ENCODE results near the gene MAB21L4. TPM values are rescaled to one million over a fixed set of nuclear protein-coding genes. Genes with fewer than 3 reads are reported as not detected.

MAB21L4 gene
- polyA plus RNA-seq, 4 donors, result 1.4 to 2.9 (median 2.1) TPM

DNA sequence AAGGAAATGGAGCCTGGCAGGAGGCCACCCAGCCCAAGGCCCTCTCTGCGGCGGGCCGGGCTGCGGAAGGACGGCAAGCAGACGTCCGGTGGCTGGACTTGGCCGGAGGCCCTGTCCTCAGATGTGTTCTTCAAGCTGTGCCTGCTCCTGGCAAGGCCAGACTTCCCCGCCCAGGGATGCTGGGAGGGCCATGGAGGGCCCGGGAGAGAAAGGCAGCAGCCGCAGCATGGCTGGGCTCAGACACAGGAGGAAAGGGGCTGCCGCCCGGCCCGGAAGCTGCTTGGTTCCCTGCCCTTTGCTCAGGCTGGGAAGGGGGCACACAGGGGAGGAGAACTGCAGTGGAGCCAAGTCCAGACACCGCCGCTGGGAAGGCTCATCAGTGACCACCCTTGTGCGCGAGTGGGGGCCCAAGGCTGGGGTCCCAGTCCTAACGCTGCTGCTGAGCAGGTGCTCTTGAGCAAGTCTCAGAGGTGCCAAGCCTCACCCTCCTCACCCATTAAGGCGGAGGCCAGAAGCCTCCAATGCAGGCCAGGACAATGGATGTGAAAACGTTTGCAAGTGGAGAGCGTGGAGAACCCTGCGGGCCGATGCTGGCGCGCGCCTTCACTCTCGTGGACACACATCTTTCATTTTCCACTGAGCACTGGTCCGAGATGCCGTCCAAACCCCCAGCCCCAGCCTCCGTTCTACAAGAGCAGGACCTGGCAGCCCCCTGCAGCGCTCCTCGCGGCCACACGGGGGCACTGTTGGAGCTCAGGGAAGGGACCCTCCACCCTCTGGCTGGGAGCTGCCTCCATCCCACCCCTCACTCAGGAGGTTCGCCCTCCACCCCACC is 18.1 kb upstream of the MAB21L4 start:
- no peak for DNase-seq (ENCODE audit: low read depth in 4 of 4, low spot score in 3 of 4)

DNA sequence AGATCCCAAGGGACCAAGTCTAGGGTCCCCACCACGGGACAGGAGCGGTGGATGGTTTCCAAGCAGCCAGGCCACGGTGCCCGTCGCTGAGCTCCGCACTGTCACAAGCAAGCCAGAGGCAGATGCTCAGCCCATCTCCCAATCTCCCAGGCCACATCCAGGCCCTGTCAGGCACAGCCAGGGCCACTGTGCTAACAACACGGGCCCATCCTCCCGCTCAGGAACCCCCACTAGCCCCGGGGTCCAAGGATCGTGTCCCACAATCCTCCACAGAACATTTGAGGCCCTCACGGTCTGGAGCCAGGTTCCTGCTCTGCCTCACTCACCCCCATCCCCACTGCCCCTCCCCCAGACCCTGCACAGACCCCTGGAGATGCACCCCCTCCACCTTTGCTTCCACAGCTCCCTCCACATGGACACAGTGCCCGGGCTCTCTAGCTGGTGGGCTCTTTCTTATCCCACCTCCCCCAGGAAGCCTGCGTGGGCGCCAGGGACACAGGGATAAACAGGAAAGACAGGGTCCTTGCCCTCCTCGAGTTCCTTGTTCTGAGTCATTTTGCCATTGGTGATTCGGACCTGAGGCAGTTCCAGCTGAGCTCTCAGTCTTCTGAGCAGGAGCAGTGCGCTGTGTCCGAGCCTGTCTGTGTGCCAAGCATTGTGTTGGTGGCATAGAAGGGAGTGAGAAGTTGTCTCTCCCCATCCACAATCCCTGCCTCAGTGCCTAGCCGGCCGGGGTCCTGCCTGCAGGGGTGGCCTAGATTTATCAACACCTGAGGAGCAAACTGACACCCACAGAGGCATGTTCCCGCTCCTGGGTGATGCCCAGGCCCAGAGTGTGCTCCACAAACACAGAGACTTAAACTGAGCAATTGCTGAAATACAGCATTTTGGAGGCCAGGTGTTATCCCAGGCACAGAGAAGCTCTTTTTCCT is 17.2 kb upstream of the MAB21L4 start:
- DNase-seq (ENCODE audit: low read depth in 4 of 4, low spot score in 3 of 4), result no peak

DNA sequence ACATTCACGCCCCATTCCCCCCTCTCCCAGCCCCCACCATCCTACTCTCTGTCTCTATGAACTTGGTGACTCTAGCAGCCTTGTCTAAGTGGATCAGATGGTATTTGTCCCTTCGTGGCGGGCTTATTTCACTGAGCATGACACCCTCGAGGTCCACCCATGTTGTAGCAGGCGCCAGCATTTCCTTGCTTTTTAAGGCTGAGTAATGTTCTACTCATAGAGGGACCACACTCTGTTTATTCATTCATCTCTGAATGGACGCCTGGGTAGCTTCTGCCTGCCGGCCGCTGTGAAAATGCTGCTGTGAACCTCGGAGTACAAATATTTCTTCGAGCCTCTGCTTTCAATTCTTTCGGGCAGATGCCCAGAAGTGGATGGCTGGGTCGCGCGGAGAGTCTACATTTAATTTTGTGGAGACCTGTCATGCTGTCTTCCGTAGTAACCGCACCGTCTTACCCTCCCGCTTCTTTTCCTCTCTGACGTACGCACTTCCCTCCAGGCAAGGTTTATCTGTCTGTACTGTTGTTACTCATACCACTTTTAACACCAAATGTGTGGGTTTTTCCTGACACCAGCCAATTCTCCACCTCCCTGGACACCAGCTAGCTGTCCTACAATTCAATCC is 15.8 kb upstream of the MAB21L4 start:
- no peak for DNase-seq (ENCODE audit: low read depth in 4 of 4, low spot score in 3 of 4)

DNA sequence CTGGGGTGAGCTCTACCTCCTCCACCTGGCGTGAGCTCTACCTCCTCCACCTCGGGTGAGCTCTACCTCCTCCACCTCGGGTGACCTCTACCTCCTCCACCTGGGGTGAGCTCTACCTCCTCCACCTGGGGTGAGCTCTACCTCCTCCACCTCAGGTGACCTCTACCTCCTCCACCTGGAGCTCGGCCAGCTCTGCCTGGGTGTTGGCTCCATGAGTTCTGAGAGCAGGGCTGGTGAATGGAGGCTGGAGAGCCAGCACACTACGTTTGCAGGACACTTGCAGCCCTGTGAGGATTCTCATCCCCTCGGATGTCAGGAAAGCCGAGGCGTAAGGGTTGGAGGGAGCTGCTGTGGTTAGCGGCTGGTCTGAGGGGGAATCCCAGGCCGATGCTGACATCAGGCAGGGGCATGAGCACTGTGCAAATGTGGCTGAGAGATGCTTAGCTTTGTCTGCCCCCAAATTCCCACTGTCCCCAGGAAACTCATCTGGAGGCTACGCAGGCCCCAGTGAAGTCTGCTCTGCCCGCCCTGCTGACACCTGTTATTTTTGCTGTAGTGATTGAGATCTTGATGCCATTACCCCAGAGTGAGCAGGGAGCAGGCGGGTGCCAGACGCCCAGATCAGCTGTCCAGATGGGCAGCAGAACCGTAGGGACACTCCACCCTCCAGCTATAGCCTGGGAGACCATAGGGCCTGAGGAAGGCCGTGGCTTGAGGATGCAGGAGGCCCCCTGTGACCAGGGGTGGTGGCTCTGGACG is 13.4 kb upstream of the MAB21L4 start:
- DNase-seq (ENCODE audit: low read depth in 4 of 4, low spot score in 3 of 4), result no peak

DNA sequence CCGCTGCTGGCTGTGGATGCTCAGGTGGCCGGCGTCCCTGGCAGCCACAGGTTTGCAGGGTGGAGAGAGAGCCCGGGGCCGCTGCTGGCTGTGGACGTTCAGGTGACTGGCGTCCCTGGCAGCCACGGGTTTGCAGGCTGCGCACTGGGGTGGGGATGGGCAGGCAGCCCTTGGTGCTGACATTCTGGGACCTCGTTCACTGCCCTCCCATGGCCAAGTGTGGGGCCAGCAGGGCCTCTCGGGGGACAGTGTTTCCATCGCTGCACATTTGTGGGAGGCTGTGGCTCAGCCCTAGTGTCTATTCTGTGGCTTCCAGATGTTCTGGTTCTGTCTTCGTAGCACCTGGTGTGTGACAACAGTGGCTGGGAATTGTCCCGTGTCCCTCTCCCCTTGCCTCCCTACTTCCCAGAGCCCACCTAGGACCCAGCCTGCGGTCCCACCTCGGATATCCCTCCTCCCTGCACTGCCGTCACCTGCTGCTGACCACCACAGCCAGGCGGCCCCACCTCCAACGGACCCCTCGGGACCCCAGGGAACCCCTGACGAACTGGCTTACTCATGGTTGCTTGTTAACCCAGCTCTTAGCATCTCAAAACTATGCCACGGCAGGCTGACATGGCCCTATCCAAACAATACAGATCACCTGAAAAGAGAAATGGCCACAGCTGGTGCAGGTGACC is 11.1 kb upstream of the MAB21L4 start:
- no peak for DNase-seq (ENCODE audit: low read depth in 4 of 4, low spot score in 3 of 4)

DNA sequence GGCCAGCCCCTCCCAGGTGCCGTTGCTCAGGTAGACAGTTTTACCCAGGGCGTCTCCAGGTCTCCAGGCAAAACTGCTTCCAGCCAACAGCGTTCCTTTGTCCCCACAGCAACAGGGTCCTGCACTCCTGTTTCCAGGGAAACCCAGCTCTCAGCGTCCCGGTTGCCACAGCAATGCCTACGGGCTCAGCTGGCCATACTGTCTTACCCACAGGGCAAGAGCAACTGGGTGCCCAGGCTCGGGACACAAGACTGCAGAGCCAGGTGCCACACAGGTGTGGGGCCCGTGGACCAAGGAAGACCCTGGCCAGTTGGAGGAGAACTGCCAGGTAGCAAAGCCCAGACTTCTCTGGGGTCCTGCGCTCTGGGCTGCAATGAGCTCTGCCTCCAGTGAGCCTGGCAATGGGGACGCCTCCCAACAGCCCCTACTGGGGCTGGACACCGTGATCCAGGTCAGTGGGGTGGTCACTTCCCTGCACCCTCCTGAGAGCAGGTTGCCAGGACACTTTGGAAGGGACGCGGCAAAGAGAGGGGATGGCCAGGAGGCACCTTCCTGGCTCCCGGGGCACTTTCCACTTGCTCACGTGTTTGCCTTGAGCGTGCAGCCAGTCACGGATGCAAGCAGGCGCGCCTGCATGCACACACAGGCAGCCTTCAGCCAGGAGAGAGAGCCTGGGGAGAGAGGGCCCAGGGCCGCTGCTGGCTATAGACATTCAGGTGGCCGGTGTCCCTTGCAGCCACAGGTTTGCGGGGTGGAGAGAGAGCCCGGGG is 10.4 kb upstream of the MAB21L4 start, which contains the start of gene CROCC2:
TSS of gene CROCC2 (plus strand) at position 196 of the 770 bp plus-strand sequence. CDS start at position 374, 178 bp downstream.
- no peak for DNase-seq (ENCODE audit: low read depth in 4 of 4, low spot score in 3 of 4)

DNA sequence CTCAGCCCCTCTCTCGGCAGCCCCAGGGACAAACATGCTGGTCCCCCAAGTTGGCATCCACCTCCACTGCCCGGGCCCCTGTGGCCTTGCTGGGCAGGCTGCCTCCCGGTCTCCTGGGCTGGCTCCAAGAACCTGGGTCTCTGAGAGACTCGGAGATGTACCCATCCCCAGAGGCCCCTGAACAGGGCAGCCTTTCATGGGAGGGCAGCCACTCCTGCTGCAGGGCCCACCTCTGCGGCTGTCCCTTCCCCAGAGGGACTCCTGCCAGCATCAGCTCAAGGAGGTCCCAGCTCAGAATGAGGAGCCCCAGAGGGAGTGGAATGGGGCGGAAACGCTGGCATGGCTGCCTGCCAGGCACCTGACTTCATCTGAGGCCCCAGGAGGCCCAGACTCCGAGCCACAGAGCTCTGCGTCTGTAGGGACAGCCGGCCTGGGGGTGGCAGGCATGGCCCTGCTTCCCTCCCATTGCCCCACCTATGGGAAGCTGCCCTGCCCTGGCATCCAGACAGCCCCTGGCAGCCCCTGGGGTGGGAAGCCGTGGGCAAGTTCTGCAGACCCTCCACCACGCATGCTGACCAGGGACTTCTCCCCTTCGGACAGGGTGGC is 9.3 kb upstream of the MAB21L4 start:
- no peak for DNase-seq (ENCODE audit: low read depth in 4 of 4, low spot score in 3 of 4)

DNA sequence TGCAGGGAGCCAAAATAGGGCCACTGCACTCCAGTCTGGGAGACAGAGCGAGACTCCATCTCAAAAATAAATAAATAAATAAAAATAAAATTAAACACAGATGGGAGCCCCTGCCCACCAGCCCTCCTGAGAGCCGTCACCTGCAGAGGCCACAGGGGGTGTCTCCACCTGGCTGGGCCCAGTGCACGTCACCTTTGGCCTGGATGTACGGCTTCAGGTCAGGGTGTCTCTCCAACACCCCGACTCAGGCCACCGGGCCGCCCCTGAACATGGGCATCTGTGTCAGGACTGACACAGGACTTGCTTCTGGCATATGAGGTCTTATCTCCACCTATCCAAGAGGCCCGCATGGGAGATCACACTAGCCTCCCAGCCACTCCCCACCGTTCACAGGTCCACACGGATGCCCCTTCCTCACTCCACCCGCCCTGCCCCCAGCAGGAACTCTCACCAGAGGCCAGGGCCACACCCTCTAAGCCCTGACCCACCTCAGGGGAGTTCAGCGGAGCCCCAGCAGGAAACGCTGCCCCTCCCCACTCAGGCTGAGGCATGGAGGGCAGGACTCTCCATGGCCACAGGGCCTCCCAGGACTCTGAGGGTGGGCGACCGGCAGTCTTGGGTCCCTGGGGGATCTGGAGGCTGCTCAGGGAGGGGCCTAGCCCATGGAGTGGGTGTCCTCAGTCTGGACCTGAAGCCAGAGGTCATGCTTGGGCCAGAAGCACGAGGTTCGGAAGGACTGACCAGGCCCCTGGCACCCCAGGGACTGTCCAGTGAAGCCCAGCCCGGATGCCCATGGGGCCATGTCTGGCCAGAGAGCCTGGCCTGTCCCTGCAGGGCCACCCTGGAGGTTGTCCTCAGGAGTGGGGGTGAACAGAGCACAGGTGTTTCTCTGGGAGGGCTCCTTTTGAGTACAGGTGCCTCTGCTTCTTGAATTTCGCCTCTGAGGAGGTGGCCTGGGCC is 8.5 kb upstream of the MAB21L4 start:
- DNase-seq (ENCODE audit: low read depth in 4 of 4, low spot score in 3 of 4), result no peak

DNA sequence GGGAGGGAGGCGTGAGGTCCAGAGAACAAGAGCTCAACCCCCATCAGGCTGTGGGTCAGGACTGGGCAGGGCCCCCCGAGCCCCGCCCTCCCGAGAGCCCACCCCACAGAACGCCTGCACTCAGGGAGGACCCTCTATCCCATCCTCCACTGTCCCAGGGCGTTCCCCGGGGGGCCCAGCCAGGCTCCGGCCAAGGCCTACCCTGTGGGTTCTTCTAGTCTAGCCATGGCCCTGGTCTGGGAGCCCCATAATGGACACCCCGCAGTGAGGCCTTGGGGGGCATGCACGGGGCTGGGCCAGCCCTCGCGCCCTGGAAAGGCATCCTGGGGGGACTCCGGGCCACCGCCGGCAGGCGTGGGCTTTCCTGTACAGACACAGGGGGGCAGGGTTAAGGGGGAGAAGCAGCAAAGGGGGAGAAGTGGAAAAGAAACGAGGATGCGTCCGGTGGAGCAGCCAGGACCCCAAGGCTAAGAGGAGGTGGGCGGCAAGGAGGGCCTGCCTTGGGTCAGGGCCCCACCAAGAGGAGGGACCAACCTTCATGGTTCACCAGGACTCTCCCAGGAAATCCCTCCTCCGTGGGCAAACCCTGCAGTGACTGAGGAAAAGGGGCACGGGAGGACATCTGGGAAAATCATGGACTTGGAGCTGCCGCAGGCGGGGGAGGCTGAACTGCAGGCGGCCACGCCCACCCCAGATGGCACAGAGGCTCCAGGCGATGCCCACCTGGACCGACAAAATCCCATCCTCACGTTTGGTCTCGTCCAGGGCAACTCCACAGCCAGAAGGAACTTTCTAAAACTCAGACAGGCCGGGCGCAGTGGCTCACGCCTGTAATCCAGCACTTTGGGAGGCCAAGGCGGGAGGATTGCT is 7.5 kb upstream of the MAB21L4 start:
- DNase-seq (ENCODE audit: low read depth in 4 of 4, low spot score in 3 of 4), result no peak

DNA sequence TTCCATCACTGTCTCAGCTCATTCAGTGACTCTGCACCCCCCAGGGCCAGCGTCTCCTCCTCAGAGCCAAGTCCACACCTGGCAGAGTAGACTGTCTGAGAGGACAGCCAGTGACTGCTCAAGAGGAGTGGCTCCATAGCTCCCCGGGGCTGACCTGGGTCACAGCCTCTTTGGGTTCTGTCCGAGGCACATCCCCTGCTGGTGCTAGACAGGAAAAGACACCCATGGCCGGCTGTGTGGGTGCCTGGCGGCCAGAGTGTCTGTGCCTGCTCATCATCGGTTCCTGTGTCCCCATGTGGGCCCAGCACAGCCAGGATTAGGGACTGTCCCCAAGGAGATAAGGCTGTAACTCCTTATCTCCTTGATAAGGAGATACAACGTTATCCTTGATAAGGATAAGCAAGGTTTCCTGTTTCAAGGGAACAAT is 6.7 kb upstream of the MAB21L4 start:
- no peak for DNase-seq (ENCODE audit: low read depth in 4 of 4, low spot score in 3 of 4)

DNA sequence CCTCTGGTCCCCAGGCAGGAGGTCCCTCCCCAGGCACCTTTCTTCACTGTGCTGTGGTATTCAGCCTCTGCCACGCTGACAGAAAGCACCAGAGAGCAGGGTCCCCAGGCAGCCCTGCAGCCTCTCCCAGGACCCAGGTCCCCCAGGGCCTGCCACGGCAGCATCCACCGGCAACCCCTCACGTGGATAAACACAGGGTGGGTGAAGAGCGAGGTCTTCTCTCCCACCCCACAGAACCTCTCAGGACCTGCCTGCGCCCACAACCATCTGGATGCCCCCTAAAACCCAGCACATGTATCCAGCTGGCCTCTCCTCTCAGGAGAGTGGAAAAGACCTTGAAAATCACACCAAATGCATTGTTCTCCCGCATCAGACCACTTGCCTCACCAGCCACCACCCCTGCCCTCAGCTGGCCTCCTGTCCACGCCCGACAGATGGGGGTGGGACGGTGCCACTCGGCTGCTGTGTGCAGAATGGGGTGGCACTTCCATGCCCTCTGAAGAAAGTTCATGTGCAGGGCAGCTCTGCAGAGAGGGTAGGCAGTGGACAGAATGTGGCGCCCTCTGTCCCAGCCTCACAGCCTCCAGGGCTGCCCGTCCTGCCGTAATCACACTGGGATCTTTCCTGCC is 6.1 kb upstream of the MAB21L4 start:
- DNase-seq (ENCODE audit: low read depth in 4 of 4, low spot score in 3 of 4), result no peak

DNA sequence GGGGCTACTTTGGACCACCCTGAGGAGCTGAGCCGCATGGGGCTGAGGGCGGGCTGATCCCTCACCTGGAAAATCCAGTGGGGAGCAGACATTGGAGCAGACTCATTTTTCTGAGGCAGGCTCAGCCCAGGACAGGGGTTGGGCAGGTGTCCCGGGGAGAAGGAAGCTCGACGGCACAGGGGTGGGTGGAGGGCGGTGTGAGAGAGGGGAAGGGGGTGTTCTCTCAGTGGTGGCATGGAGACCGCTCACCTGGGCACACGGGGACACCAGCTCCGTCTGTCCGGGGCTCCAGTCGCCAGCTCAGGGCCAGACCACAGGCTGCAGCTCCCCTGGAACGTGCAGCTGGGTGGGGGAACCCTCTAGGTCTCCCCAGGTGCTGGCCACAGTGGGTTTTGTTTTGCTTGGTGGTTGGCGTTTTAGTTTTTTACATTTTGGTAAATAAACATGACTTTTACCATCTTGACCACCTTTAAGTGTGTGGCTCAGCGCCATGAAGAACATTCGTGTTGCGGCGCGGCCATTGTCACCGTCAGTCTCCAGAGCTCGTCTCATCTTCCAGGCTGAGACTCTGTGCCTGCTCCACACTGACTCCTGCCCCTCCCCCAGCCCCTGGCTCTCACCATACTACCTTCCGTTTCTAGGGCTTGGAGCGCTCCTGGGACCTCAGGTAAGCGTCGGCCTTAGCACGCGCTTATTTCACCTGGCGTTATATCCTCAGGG is 4.3 kb upstream of the MAB21L4 start:
- no peak for DNase-seq (ENCODE audit: low read depth in 4 of 4, low spot score in 3 of 4)

DNA sequence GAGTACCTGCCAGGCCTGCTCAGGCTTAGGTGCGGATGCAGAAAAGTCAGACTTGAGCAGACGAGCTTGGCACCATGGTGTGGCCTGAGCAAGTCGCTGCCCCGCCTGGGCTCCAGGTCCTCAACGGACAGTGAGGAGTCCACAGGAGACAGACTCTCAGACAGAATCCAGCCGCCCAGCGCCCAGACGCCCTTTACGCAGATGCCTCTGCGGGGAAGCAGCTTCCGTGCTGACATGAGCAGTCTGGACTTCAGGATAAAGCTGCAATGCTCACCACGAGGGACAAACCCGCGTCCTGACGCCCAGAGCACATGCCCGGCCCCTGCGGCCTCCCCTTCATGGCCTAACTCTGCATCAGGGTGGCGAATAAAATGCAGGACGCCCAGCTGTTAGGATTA is 3.5 kb upstream of the MAB21L4 start:
- DNase-seq (ENCODE audit: low read depth in 4 of 4, low spot score in 3 of 4), result no peak

DNA sequence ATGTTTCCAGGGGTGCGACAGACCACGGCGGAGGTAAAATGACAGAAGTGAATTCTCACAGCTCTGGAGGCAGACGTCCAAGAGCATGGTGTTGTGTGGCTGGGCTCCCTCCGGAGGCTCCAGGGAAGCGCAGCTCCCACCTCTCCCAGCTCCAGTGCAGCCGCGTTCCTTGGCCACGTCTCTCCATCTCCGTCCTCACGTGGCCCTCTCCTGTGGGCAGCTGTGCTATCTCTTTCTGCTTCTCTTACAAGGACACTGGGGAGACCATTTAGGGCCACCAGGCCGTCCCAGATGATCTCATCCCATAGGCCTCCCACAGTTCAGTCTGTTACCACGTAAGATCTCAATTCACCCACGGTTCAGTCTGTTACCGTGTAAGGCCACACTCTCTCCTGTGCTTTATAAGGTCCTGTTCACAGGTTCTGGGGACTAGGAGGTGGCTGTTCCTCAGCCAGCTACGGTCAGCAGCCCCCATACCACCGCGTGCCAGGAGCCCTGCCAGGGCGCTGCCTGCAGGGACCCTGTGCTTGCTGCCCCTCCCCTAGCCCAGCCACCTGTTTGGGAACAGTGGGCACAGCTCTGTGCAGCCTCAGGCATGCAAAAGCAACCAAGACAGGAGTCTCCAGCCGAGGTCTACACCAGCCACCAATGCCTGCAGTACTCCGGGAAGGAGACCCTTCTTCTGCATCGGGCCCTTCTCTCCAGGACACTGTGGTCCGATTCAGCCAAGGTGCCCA is 2.9 kb upstream of the MAB21L4 start:
- DNase-seq (ENCODE audit: low read depth in 4 of 4, low spot score in 3 of 4), result no peak

Measured in right renal pelvis (tissue), 4 donors.